ENCODE measurements around the gene ADAMTS4.
A peak's percentile ranks its signal among the peaks of the same experiment; 100 is the strongest.

Gene ADAMTS4

DNA sequence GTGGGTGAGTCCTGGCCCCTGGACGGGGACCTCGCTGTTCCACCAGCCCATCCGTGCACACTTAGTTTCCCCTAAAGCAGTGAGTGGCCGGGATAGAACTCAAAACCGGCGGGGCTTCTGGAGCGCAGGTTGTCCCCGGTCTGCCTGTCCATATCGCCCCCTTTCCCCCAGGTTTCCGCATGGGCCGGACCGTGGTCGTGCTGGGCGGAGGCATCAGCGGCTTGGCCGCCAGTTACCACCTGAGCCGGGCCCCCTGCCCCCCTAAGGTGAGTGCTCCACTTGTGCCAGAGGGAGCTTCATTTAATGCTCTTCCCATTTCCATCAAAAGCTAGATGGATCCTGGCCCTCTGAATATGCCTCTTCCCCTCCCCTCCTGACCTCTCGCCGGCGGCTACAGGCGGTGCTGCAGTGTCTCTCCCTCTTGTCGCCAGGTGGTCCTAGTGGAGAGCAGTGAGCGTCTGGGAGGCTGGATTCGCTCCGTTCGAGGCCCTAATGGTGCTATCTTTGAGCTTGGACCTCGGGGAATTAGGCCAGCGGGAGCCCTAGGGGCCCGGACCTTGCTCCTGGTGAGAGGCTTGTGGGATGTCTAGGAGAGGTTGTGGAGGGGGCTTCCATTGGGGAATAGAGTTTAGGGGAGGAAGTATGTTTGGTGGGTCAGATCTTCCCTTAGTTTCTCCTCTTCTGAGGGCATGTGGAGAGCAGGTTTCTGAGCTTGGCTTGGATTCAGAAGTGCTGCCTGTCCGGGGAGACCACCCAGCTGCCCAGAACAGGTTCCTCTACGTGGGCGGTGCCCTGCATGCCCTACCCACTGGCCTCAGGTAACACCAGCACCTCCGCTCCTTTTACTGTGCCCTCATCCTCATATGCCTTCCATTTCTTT, 31.9 kb downstream of the ADAMTS4 start:
- H3K4me1 ChIP-seq (ENCODE audit: insufficient read depth, low read length), result peaks cover 55% of the 10 kb centered on the region
- ATAC-seq (ENCODE audit: insufficient read depth, low read depth), result no peak
- H3K36me3 ChIP-seq (ENCODE audit: insufficient read depth, low read length), result peaks cover 59% of the 10 kb centered on the region
- peak overlapping the region; percentile 90 for H3K9ac ChIP-seq (ENCODE audit: low read depth, low read length)
- peak overlapping the region; percentile 96 for H2AFZ ChIP-seq (ENCODE audit: low read depth, low read length)
- H3K4me2 ChIP-seq (ENCODE audit: insufficient read depth, low read length), result peak overlapping the region; percentile 100
- H3K27me3 ChIP-seq (ENCODE audit: insufficient read depth, low read length, poor library complexity), result no peaks in the 10 kb centered on the region
- no peaks in the 10 kb centered on the region for H3K9me3 ChIP-seq (ENCODE audit: insufficient read depth, low read length, severe bottlenecking)
- no peak for DNase-seq
- H3K4me3 ChIP-seq (ENCODE audit: low read depth in 1 of 2, low read length in 2 of 2), result peak overlapping the region; percentile 79 to 92
- no peaks in the 10 kb centered on the region for H4K20me1 ChIP-seq (ENCODE audit: insufficient read depth, low read length)
- TF ChIP-seq, protein P1, sequence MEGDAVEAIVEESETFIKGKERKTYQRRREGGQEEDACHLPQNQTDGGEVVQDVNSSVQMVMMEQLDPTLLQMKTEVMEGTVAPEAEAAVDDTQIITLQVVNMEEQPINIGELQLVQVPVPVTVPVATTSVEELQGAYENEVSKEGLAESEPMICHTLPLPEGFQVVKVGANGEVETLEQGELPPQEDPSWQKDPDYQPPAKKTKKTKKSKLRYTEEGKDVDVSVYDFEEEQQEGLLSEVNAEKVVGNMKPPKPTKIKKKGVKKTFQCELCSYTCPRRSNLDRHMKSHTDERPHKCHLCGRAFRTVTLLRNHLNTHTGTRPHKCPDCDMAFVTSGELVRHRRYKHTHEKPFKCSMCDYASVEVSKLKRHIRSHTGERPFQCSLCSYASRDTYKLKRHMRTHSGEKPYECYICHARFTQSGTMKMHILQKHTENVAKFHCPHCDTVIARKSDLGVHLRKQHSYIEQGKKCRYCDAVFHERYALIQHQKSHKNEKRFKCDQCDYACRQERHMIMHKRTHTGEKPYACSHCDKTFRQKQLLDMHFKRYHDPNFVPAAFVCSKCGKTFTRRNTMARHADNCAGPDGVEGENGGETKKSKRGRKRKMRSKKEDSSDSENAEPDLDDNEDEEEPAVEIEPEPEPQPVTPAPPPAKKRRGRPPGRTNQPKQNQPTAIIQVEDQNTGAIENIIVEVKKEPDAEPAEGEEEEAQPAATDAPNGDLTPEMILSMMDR (IDR thresholded peaks at IDR 0.05; ENCODE audit: borderline replicate concordance, extremely low read depth, low read length, poor library complexity, severe bottlenecking), result peak; percentile 5
- no peak for TF ChIP-seq EZH2 (IDR thresholded peaks at IDR 0.05; ENCODE audit: borderline replicate concordance, low read depth, low read length, severe bottlenecking)
- H3K79me2 ChIP-seq (ENCODE audit: insufficient read depth, low read length), result peaks cover 9% of the 10 kb centered on the region
- peak overlapping the region; percentile 66 for H3K27ac ChIP-seq (ENCODE audit: low read length)

DNA sequence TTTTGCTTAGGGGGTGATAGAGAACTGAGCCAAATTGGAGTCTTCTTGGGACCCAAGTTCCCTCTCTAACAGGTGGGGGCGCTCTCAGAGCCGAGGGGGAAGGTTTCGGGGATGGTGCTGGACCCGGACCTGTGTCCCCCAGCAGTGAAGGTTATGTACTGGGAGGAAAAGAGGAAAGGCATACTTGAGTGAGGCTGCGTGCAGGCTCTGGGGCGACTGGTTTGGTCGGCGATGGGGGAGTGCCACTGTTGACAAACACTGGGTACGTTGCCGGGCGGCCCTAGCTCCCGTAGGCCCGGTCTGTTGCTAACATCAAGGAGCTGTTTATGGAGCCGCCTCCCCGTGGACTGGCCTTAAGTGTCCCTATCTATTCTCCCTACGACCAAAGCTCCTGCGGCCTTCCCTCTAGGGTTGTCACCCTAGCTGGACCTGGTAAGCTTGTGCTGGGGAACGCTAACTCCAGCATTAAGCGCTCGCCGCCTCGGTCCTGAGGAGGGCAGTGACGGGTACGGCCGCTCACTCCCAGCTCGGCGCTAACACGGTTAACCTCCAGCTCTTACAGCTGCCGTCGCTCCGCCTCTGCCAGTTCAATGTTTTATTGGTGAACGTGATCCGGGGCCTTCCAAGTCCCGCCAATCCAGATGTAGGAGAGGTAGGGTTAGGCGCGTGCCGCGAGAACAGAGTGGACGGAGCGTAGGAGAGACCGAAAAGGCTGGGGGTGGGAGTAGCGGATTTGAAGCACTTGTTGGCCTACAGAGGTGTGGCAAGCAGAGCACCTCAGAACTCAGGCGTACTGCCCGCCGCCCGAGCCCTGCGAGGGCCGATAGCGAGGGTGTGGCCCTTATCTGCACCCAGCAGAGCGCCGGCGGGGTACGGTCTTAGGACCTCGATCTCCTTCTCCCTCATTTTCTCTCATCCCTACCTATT, 32.8 kb downstream of the ADAMTS4 start, which contains the start of gene PPOX:
Gene PPOX (plus strand): TSS at position 685 of the 927 bp plus-strand sequence. CDS start 422 bp downstream, outside the sequence.
- H2AFZ ChIP-seq (ENCODE audit: low read depth, low read length), result peak within 1 kb of the TSS; percentile 96
- H3K4me3 ChIP-seq (ENCODE audit: low read depth in 1 of 2, low read length in 2 of 2), result peak within 1 kb of the TSS; percentile 79 to 92
- H3K4me1 ChIP-seq (ENCODE audit: insufficient read depth, low read length), result peaks cover 64% of the 10 kb centered on the region
- H3K9me3 ChIP-seq (ENCODE audit: insufficient read depth, low read length, severe bottlenecking), result no peaks in the 10 kb centered on the region
- peaks cover 58% of the 10 kb centered on the region for H3K36me3 ChIP-seq (ENCODE audit: insufficient read depth, low read length)
- TF ChIP-seq, protein P1 (IDR thresholded peaks at IDR 0.05; ENCODE audit: borderline replicate concordance, extremely low read depth, low read length, poor library complexity, severe bottlenecking), result peak; percentile 66
- no peak for TF ChIP-seq EZH2 (IDR thresholded peaks at IDR 0.05; ENCODE audit: borderline replicate concordance, low read depth, low read length, severe bottlenecking)
- H3K79me2 ChIP-seq (ENCODE audit: insufficient read depth, low read length), result peaks cover 11% of the 10 kb centered on the region
- H3K27me3 ChIP-seq (ENCODE audit: insufficient read depth, low read length, poor library complexity), result no peaks in the 10 kb centered on the region
- H3K9ac ChIP-seq (ENCODE audit: low read depth, low read length), result peak within 1 kb of the TSS; percentile 90
- no peaks in the 10 kb centered on the region for H4K20me1 ChIP-seq (ENCODE audit: insufficient read depth, low read length)
- peak within 1 kb of the TSS; percentile 67 for H3K27ac ChIP-seq (ENCODE audit: low read length)
- peak; percentile 96 for DNase-seq
- H3K4me2 ChIP-seq (ENCODE audit: insufficient read depth, low read length), result peak within 1 kb of the TSS; percentile 100
- peak; percentile 96 for ATAC-seq (ENCODE audit: insufficient read depth, low read depth)

DNA sequence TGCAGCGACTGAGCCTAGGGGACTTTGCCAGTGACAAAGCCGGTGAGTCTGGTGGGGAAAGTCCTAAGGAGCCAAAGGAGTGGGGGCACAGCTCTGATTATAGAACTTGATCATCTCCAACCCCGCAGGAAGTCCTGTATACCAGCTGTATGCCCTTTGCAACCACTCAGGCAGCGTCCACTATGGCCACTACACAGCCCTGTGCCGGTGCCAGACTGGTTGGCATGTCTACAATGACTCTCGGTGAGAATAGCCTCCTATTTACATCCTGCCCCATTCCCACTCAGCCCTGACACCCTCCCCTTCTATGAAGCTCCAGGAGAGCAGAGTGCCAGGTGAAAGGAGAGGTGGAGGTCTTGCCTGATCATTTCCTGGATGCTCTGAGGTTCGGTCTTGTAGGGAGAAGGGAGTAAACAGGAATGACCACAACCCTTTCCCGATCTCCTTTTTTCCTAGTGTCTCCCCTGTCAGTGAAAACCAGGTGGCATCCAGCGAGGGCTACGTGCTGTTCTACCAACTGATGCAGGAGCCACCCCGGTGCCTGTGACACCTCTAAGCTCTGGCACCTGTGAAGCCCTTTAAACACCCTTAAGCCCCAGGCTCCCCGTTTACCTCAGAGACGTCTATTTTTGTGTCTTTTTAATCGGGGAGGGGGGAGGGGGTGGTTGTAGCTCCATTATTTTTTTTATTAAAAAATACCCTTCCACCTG, 33.8 kb downstream of the ADAMTS4 start:
- H3K9ac ChIP-seq (ENCODE audit: low read depth, low read length), result peak overlapping the region; percentile 90
- ATAC-seq (ENCODE audit: insufficient read depth, low read depth), result no peak
- no peak for TF ChIP-seq EZH2 (IDR thresholded peaks at IDR 0.05; ENCODE audit: borderline replicate concordance, low read depth, low read length, severe bottlenecking)
- TF ChIP-seq, protein P1 (IDR thresholded peaks at IDR 0.05; ENCODE audit: borderline replicate concordance, extremely low read depth, low read length, poor library complexity, severe bottlenecking), result no peak
- no peaks in the 10 kb centered on the region for H3K27me3 ChIP-seq (ENCODE audit: insufficient read depth, low read length, poor library complexity)
- DNase-seq, result no peak
- H3K4me1 ChIP-seq (ENCODE audit: insufficient read depth, low read length), result peaks cover 74% of the 10 kb centered on the region
- peak overlapping the region; percentile 79 to 92; a peak in 3 of 4 replicates for H3K4me3 ChIP-seq (ENCODE audit: low read depth in 1 of 2, low read length in 2 of 2)
- H3K4me2 ChIP-seq (ENCODE audit: insufficient read depth, low read length), result peak overlapping the region; percentile 100
- H3K27ac ChIP-seq (ENCODE audit: low read length), result 0 out of 2 replicates have a peak overlapping the region, but pooled peaks have one; percentile 5
- H3K79me2 ChIP-seq (ENCODE audit: insufficient read depth, low read length), result peaks cover 21% of the 10 kb centered on the region
- no peak overlapping the region for H2AFZ ChIP-seq (ENCODE audit: low read depth, low read length)
- peaks cover 57% of the 10 kb centered on the region for H3K36me3 ChIP-seq (ENCODE audit: insufficient read depth, low read length)
- H4K20me1 ChIP-seq (ENCODE audit: insufficient read depth, low read length), result no peaks in the 10 kb centered on the region
- H3K9me3 ChIP-seq (ENCODE audit: insufficient read depth, low read length, severe bottlenecking), result no peaks in the 10 kb centered on the region
